Measurements from ENCODE around the gene FFAR3. TPM values are rescaled to one million over a fixed set of nuclear protein-coding genes. Genes with fewer than 3 reads are reported as not detected.
A peak's percentile ranks its signal among the peaks of the same experiment; 100 is the strongest.

FFAR3 gene
- total RNA-seq, 1 donor from 2014 or later: 0.10 TPM

- DNase-seq: no peak
These were observed 45.0 kb downstream of the FFAR3 start for GRCh38 chr19:35403116-35403760.

GRCh38 chr19:35404879-35405622 is 46.8 kb downstream of the FFAR3 start:
- DNase-seq: peak; percentile 17

- no peak for DNase-seq
These were observed 49.4 kb downstream of the FFAR3 start for GRCh38 chr19:35407619-35408018.

- DNase-seq: no peak
These were observed 50.3 kb downstream of the FFAR3 start for GRCh38 chr19:35408284-35409171.

- DNase-seq: no peak
These were observed 50.9 kb downstream of the FFAR3 start for GRCh38 chr19:35409191-35409590.

Other genes starting within 250 kb of the FFAR3 start
- gene FXYD3, start 242.6 kb upstream of the FFAR3 start, total RNA-seq: 75.0 TPM
- gene LGI4, start 223.4 kb upstream of the FFAR3 start, total RNA-seq: 5.7 TPM
- 17.4 TPM for gene FXYD1, start 219.6 kb upstream of the FFAR3 start, total RNA-seq
- 0.59 TPM for gene FXYD7, start 215.2 kb upstream of the FFAR3 start, total RNA-seq
- gene FXYD5, start 203.7 kb upstream of the FFAR3 start, total RNA-seq: 10.7 TPM
- gene FAM187B, start 129.7 kb upstream of the FFAR3 start, total RNA-seq: not detected
- 10.5 TPM for gene LSR, start 109.5 kb upstream of the FFAR3 start, total RNA-seq
- gene USF2, start 89.5 kb upstream of the FFAR3 start, total RNA-seq: 37.0 TPM
- not detected for gene HAMP, start 75.9 kb upstream of the FFAR3 start, total RNA-seq
- 0.69 TPM for gene MAG, start 66.3 kb upstream of the FFAR3 start, total RNA-seq
- gene CD22, start 29.3 kb upstream of the FFAR3 start, total RNA-seq: 0.99 TPM
- gene FFAR1, start 10.6 kb upstream of the FFAR3 start, total RNA-seq: not detected
- gene GPR42, start 12.6 kb downstream of the FFAR3 start, total RNA-seq: not detected
- 0.99 TPM for gene FFAR2, start 89.8 kb downstream of the FFAR3 start, total RNA-seq
- gene KRTDAP, start 132.0 kb downstream of the FFAR3 start, total RNA-seq: 579 TPM
- 456 TPM for gene DMKN, start 155.2 kb downstream of the FFAR3 start, total RNA-seq
- 197 TPM for gene SBSN, start 169.9 kb downstream of the FFAR3 start, total RNA-seq
- gene GAPDHS, start 175.0 kb downstream of the FFAR3 start, total RNA-seq: 0.20 TPM
- 41.2 TPM for gene TMEM147, start 187.2 kb downstream of the FFAR3 start, total RNA-seq
- gene ATP4A, start 205.2 kb downstream of the FFAR3 start, total RNA-seq: not detected
- not detected for gene PMIS2, start 227.7 kb downstream of the FFAR3 start, total RNA-seq

Data from skin of body (tissue), 2 donors.